GM12872 (cell line): ENCODE data around the gene KRTAP9-1.
"Not testable (repeated sequence)": the region's sequence is repeated elsewhere in the genome, so short reads cannot be mapped to it uniquely, and the experiment has no call there.

Experiments used
- TF ChIP-seq, protein P1 (sequence below): IDR thresholded peaks from 3 replicates; pipeline ENCODE4 v1.5.1; 2011; ENCODE audit warnings: low read depth, mild to moderate bottlenecking, low read length, moderate library complexity; ENCODE audit not compliant: insufficient read depth

Gene KRTAP9-1

GRCh38 chr17:41189837-41190318 lies at the start of gene KRTAP9-1:
Gene KRTAP9-1 (plus strand): TSS chr17:41189887. CDS start chr17:41189887, 0 bp downstream.
- TF ChIP-seq, protein P1, sequence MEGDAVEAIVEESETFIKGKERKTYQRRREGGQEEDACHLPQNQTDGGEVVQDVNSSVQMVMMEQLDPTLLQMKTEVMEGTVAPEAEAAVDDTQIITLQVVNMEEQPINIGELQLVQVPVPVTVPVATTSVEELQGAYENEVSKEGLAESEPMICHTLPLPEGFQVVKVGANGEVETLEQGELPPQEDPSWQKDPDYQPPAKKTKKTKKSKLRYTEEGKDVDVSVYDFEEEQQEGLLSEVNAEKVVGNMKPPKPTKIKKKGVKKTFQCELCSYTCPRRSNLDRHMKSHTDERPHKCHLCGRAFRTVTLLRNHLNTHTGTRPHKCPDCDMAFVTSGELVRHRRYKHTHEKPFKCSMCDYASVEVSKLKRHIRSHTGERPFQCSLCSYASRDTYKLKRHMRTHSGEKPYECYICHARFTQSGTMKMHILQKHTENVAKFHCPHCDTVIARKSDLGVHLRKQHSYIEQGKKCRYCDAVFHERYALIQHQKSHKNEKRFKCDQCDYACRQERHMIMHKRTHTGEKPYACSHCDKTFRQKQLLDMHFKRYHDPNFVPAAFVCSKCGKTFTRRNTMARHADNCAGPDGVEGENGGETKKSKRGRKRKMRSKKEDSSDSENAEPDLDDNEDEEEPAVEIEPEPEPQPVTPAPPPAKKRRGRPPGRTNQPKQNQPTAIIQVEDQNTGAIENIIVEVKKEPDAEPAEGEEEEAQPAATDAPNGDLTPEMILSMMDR = not testable (repeated sequence)

DNA sequence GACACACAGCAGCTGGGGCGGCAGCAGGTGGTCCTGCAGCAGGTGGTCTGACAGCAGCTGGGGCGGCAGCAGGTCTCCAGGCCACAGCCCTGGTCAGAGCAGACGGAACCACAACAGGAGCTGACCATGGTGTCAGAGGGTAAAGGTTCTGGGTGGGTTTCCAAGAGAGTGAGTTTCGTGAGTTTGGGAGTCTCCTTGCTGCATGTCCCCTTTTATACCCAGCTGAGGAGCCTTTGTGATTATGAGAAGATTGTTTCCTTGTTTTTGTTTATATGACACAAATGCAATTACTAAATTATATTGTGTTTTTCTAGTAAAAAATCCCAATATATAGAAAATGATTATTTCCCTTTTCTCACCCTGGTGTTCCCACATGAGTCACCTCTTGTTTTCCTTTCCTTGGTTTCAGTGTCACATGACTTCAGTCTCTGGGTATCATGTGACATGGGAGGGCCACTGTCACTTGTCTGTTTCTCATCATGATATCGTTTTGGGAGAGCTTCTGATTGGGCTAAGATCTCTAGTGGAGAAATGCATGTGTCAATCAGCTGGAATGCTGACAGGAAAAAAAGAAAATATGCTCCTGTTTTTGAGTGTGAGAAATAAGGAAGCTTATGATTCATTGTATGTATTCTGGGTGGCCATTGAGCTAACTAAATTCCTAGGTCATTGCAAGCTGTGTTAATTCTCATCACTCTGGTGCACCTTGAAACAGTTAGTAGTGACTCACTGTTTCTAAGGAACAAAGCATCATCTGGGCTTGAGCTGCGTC lies 49.1 kb upstream of the KRTAP9-1 start, which contains the start of gene KRTAP4-6:
Gene KRTAP4-6 (minus strand): TSS at position 185 of the 772 bp plus-strand sequence. CDS start 57 bp downstream, at position 128.
- TF ChIP-seq, protein P1 = no peak

DNA sequence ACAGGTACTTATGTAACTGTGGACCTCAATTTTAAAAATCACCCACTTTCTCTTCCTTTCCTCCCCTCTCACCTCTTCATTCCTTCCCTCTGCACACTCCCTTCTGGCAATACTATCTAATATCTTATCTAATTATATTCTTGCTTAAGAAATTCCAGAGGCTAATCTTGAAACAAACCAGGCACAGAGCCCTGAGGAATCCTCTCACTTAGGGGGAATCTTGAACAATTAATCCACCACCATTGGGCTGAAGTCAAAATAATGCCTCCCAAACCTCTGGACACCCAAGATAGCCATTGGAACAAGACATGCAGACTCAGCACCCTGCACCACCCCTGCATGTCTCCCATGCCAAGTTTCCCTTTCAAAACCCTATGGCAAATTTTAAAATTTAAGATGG lies 48.3 kb upstream of the KRTAP9-1 start:
- TF ChIP-seq, protein P1 = no peak

DNA sequence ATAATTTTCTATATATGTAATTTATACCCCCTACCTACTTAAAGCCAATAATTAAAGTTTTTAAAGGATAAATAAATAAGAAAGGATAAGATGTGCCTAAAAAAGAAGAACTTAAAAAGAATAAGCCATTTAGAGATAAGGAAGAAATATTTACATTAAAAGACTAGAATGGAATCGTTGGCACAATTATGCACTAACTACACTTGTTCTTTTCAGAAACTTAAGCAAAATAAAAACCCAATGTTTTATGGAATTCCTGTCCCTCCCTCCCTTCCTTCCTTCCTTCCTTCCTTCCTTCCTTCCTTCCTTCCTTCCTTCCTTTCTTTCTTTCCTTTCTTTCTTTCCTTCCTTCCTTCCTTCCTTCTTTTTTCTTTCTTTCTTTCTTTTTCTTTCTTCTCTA lies 44.8 kb upstream of the KRTAP9-1 start:
- TF ChIP-seq, protein P1 = no peak

DNA sequence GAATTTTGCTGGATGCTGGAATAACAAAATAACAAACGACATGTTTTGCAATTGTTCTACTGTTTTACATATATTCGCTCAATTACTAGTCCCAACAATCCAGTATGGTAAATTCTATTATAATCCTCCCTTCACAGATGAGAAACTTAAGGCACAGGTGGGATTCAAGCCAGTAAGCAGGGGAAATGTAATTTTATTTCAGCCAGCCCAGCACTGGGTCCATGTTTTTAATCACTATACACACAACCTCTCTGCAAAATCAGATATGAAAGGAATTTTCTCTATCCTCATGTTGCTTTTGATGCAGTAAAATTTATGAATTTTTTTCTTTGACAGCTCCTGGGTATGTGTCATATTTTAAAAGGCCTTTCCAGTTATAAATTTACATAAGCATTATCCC lies 44.4 kb upstream of the KRTAP9-1 start:
- TF ChIP-seq, protein P1 = no peak

DNA sequence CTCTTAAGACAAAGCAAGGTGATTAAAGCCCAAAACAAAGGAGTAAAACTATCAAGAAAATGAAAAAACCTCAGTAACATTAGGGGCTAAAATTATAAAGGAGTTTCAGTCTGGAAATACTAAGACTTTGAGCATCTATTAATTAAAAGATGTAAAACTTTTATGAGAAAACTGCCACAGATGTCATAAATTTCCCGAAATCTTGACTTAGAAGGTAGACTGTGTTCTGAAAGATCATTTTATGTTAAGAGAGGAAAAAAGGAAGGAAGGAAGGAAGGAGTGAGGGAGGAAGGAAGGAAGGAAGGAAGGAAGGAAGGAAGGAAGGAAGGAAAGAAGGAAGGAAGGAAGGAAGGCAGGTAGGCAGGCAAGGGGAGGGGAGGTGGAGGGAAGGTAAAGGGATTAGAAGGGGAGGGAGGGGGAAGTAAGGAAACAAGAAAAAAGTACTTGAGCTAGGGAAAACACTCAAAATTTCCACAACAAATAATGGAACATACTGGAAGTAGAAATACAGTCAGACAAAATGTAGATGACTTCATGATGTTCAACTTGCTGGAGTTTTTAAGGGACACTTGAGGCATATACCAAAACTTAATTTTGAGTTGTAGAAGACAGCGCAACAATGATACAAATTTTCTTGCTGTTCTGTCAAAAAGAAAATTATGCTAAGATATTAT lies 42.0 kb upstream of the KRTAP9-1 start:
- TF ChIP-seq, protein P1 = no peak

DNA sequence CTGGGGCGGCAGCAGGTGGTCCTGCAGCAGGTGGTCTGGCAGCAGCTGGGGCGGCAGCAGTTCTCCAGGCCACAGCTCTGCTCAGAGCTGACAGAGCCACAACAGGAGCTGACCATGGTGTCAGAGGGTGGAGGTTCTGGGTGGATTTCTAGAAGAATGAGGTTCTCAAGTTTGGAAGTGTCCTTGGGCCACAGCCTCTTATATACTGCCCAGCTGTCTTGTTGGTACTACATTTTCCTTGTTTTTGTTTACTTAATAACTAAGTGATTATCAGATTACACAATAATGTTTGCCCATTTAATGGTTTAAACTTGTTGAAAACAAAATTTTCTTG lies 40.1 kb upstream of the KRTAP9-1 start, which contains the start of gene KRTAP4-5:
Gene KRTAP4-5 (minus strand): TSS at position 174 of the 334 bp plus-strand sequence. CDS start 58 bp downstream, at position 116.
- TF ChIP-seq, protein P1 = no peak
